SW 1271 (cell line): ENCODE results near the gene CLTA.
A peak's percentile ranks its signal among the peaks of the same experiment; 100 is the strongest.

Experiments used
- DNase-seq, 2 experiments: peaks; one replicate each; lab custom pipeline; 2025; lab: John Stamatoyannopoulos, UW

CLTA gene, protein sequence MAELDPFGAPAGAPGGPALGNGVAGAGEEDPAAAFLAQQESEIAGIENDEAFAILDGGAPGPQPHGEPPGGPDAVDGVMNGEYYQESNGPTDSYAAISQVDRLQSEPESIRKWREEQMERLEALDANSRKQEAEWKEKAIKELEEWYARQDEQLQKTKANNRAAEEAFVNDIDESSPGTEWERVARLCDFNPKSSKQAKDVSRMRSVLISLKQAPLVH

GRCh38 chr9:36190388-36191289 lies at the start of gene CLTA:
Gene CLTA (plus strand): TSS chr9:36190921. CDS start chr9:36191057, 136 bp downstream.
- peak; percentile 90 to 95 for DNase-seq

DNA sequence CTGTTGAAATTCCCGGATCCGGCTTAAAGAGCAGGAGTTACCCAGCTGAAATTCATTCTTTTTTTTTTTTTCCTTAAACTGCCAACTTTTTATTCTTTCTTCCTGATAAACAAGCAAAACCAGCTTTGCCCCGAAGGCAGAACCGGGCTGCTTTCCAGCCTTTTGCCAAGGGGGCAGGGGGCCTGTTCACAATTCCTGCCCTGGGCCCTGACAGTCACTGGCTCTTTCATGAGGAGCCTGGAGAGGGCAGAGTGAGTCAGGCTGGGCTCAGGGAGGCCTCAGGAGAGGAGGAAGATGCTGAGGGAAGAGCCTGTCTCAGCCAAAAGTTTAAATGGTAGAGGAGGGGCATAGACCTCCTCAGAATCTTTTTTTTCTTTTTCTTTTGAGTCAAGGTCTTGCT lies 49.4 kb upstream of the CLTA start:
- no peak for DNase-seq

- no peak for DNase-seq
Measured at GRCh38 chr9:36141761-36142160, 49.0 kb upstream of the CLTA start.

GRCh38 chr9:36142510-36143244 lies 48.0 kb upstream of the CLTA start:
- no peak for DNase-seq

GRCh38 chr9:36143245-36143641 lies 47.5 kb upstream of the CLTA start:
- DNase-seq, result no peak

DNA sequence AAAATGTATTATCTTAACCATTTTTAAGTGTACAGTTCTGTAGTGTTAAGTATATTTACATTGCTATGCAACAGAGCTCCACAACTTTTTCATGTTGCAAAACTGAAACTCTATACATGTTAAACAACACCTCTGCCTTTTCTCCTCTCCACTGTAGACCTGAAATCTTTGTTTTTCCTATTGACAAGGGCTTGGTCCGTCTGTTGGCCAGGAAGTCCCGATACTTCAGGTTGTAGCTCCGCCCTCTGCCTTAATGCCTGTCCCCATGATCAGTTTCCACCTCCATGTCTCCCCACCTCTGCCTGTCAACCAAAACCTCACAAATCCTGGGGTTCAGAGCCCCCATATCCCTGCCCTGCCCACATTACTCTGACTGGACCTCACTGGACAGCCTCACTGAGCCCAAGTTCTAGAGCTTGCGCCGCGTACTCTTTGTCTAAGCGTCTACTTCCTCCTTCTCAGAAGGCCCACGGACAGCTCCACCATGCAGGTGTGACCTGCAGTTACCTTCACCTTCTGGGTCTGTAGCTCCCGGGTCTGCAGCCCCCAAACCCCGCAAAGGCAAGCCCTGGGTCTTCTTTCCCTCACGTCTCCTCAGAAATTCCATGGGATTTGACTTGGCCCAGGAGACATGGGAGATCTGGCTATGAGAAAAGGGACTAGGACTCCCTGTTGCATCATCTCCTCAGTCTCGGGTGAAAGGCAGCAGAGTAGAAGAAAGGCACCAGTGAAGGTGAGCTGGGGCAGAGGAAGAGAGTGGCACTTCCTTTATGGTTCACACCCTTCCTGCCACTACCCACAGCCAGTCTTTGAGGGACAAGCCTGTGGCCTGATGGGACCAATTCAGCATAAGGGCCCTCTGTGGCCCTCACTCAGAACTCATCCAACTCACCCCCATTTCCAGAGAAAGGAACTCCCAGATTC lies 46.1 kb upstream of the CLTA start:
- DNase-seq, result no peak

- no peak for DNase-seq
Measured at GRCh38 chr9:36145970-36146369, 44.8 kb upstream of the CLTA start.

- DNase-seq, result no peak
Measured at GRCh38 chr9:36146651-36147050, 44.1 kb upstream of the CLTA start.

GRCh38 chr9:36147441-36148175 lies 43.1 kb upstream of the CLTA start:
- no peak for DNase-seq

- peak in 1 of 2 experiments; percentile 17 for DNase-seq
Measured at GRCh38 chr9:36148311-36149051, 42.2 kb upstream of the CLTA start.

- no peak for DNase-seq
Measured at GRCh38 chr9:36149197-36149596, 41.5 kb upstream of the CLTA start.

DNA sequence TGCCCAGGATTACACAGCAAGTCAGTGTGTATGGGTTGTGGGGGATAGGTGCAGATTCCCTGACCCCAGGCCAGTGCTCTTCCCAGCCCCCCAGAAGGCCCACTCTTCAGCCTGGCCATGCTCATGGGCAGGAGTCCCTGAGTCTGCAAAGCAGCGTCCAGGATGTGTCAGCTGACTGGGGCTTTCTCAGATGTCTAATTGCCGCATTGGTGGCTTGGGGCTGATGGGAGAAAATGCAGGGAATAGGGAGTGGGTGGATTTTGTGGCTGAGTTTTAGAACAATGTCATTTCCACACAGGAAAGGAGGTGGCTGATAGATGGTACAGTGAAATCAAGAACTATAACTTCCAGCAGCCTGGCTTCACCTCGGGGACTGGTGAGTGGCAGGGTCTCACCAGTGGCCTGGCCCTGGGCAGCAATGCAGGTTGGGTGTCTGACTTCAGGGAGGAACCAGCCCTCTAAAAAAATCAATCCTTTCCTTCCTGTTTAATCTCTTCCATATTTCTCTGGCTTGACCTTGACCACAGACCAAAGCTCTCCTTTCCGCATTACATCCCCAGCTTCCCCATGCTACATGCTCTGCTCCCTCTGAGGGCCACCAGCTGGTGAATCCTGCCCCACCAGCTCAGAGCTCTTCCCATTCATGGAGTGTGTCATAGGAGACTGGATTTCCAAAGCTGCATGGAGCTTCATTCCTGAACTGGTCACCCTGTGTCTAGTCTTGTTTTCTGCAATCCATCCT lies 40.0 kb upstream of the CLTA start:
- no peak for DNase-seq

GRCh38 chr9:36151316-36152210 lies 39.2 kb upstream of the CLTA start:
- DNase-seq, result peak in 1 of 2 experiments; percentile 7

DNA sequence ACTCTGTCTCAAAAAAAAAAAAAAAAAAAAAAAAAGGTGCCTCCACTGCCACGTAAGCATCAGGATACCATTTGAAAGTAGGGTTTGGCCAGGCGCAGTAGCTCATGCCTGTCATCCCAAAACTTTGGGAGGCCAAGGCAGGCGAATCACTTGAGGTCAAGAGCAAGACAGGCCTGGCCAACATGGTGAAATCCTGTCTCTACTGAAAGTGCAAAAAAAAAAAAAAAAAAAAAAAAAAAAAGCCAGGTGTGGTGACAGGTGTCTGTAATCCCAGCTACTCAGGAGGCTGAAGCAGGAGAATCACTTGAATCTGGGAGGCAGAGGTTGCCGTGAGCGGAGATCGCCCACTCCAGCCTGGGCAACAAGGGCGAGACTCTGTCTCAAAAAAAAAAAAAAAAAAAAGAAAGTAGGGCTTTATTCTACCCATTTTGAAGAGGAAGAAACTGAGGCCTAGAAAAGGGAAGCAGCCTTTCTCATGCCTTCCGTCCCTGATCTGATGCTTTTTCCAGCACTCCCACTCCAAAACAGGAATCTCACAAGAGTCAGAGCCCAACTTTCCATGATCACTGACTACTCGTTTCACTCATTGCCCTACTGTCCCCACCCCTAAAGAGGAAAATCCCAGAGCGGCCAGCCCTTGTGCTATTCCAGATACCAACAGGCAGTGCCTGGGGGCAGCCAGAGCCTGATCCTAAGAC lies 37.8 kb upstream of the CLTA start:
- DNase-seq, result no peak

DNA sequence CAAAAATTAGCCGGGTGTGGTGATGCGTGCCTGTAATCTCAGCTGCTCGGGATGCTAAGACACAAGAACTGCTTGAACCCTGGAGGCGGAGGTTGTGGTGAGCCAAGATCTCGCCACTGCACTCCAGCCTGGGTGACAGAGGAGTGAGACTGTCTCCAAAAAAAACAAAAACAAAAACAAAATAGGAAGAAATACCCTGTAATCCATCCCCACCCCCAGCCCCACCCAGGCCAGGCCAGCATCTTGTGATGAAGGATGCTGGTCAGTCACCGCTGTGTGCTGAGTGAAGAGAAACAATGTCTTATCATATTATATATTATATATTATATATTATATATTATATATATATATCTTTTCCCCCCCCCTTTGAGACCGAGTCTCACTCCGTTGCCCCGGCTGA lies 37.0 kb upstream of the CLTA start:
- DNase-seq, result no peak

DNA sequence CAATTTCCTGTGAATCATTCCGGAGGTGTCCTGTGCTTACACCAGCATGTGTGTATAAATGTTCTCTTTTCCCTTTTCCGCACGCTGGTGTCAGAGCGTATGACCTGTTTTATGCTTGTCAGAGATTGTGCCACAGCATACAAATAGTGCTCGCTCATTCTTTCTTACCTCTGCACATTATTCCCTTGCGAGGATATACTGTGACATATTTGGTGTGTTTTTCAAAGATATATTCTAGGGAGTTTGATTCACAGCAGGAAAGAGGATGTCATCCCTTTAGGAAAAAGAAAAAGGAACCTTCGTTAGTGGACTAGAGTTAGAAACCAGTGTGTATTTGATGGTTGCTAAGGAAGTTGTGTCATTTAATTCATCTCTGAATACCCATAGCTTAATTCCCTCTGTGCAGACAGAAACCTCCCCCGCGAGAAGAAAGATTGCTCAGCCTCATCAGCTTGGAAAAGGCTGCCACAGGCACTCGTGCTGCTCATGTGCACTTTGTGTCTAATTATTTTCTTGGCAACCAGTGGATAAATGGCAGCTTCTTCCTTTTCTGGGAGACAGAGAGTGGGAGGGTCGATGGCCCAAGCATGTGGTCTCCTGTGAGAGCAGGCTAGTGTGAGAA lies 36.3 kb upstream of the CLTA start:
- DNase-seq, result no peak

- no peak for DNase-seq
Measured at GRCh38 chr9:36156116-36156515, 34.6 kb upstream of the CLTA start.
